PFSK-1 (cell line): Measurements from ENCODE around the gene PDS5B.

ENCODE experiments used
- FOXP2 ChIP-seq: optimal IDR thresholded peaks from 2 replicates; pipeline ENCODE3; 2011; ENCODE audit warnings: borderline replicate concordance, control low read depth, inconsistent platforms; ENCODE audit not compliant: insufficient read depth; ENCODE audit errors: extremely low read length, extremely low read depth
- POLR2AphosphoS5 ChIP-seq: IDR thresholded peaks from 2 replicates; pipeline ENCODE4 v1.6.1; 2012; ENCODE audit warnings: low read depth, mild to moderate bottlenecking, control low read depth, low read length, moderate library complexity
- REST ChIP-seq, 2 experiments: IDR thresholded peaks; 2 replicates each; pipeline versions ENCODE4 v1.6.1 to v1.8.0; 2011 to 2012; ENCODE audit warnings: low read depth in 2 of 2, low read length in 2 of 2, control low read depth in 1 of 2, inconsistent platforms in 1 of 2, mild to moderate bottlenecking in 1 of 2, moderate library complexity in 1 of 2; ENCODE audit not compliant: insufficient read depth in 1 of 2
- SIN3A ChIP-seq: IDR thresholded peaks from 2 replicates; pipeline ENCODE4 v1.6.1; 2012; ENCODE audit warnings: mild to moderate bottlenecking, low read length, moderate library complexity, borderline replicate concordance; ENCODE audit not compliant: insufficient read depth
- TAF1 ChIP-seq: IDR thresholded peaks from 2 replicates; pipeline ENCODE4 v1.6.1; 2012; ENCODE audit warnings: low read length, control low read depth, borderline replicate concordance; ENCODE audit not compliant: insufficient read depth

The PDS5B gene

GRCh38 chr13:32585550-32586079 lies 637 bp upstream of the PDS5B start:
- TF ChIP-seq REST (IDR thresholded peaks at IDR 0.05; ENCODE audit: insufficient read depth in 1 of 2, low read depth in 2 of 2, low read length in 2 of 2), result no peak
- TF ChIP-seq SIN3A, result no peak
- TF ChIP-seq FOXP2, result no peak
- no peak for TF ChIP-seq TAF1
- TF ChIP-seq POLR2AphosphoS5, result no peak

- TF ChIP-seq POLR2AphosphoS5 (no peak), SIN3A (no peak), REST (IDR thresholded peaks at IDR 0.05; ENCODE audit: insufficient read depth in 1 of 2, low read depth in 2 of 2, low read length in 2 of 2) (no peak), TAF1 (no peak), FOXP2 (no peak)
Measured at GRCh38 chr13:32587011-32587810, 959 bp downstream of the PDS5B start.

GRCh38 chr13:32587811-32588170 lies 1.5 kb downstream of the PDS5B start:
- TF ChIP-seq POLR2AphosphoS5, result no peak
- TF ChIP-seq FOXP2, result no peak
- TF ChIP-seq REST (IDR thresholded peaks at IDR 0.05; ENCODE audit: insufficient read depth in 1 of 2, low read depth in 2 of 2, low read length in 2 of 2), result no peak
- no peak for TF ChIP-seq TAF1
- no peak for TF ChIP-seq SIN3A

GRCh38 chr13:32588736-32589135 lies 2.5 kb downstream of the PDS5B start:
- TF ChIP-seq TAF1 (no peak), FOXP2 (no peak), POLR2AphosphoS5 (no peak), SIN3A (no peak), REST (IDR thresholded peaks at IDR 0.05; ENCODE audit: insufficient read depth in 1 of 2, low read depth in 2 of 2, low read length in 2 of 2) (no peak)
